Jurkat, Clone E6-1 (cell line): ENCODE data around the gene USP36.
"Not testable (repeated sequence)": the region's sequence is repeated elsewhere in the genome, so short reads cannot be mapped to it uniquely, and the experiment has no call there.

Source experiments
- DNase-seq: peaks from one replicate; pipeline ENCODE4 v3.0.0-alpha.2; 2011; ENCODE audit warnings: low read depth, low spot score
- H3K4me3 ChIP-seq: 2 replicates; pipeline ENCODE4 v1.5.1; 2011; ENCODE audit warnings: mild to moderate bottlenecking, low read length, control low read depth, moderate library complexity

The USP36 gene

GRCh38 chr17:78759203-78759968 is 81.2 kb downstream of the USP36 start:
- H3K4me3 ChIP-seq: peak overlapping the region; percentile 30
- DNase-seq: peak; percentile 97

DNA sequence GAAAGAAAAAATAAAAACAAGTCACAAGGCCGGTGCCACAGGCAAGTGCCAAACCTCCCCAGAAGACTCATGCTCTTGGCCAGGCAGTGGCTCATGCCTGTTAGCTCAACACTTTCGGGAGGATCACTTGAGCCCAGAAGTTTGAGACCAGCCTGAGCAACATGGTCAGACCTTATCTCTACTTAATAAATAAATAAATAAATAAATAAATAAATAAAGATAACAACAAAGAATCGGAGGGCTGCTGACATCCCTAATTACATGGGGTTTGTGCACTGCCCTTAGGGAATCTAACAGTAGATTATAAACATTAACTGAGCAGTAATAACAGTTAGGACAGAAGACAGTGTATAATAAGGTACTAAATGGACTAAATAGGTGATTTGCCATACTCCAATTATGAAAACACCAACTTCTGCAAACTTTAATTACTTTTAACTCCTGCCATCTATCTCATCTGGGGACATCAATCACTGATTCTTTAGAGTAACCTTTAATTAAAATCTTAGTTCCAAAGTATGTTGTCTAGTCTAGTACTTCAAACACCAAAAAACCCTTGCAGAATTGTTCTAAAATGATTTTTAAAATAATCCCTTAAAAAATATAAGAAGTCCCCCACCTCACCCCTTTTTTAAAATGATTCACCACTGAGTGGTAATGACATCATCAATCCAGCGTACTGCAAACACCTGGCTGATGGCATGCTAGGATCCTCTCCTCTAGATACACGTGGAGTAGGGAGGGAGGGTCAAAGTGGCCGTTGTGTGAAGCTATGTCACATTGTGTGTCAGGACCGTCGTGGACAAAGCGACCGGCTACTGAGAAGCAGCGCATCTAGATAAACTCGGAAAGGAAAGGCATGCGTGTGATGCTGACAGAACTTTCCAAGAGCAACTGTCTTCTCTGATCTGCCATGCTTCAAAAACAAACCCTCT is 87.0 kb downstream of the USP36 start:
- H3K4me3 ChIP-seq: no peak overlapping the region
- no peak for DNase-seq

GRCh38 chr17:78751447-78752161 is 89.0 kb downstream of the USP36 start:
- no peak overlapping the region for H3K4me3 ChIP-seq
- no peak for DNase-seq

GRCh38 chr17:78751000-78751399 is 89.6 kb downstream of the USP36 start:
- DNase-seq, H3K4me3 ChIP-seq: not testable (repeated sequence)

DNA sequence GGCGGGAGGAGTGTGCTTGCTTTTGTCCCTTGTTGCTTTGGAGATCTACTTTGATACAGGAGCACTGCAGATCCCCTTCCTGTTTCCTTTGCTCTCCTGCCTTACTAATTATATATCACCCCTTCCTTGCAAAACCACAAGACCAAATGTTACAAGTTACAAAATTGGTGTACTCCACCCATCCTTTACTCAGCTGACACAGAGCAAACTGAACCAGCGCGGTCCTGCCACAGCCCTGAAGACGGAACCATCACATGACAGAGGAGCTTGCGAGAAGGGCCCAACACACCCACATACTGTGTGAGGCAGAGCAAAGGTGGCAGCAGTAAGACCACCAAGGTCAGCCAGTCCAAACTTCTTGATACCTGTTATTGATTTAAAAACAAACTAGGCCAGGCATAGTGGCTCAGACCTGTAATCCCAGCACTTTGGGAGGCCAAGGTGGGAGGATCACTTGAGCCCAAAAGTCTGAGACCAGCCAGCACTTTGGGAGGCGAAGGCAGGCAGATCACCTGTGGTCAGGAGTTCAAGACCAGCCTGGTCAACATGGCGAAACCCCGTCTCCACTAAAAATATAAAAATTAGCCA is 91.8 kb downstream of the USP36 start:
- peak; percentile 95 for DNase-seq
- H3K4me3 ChIP-seq: peak overlapping the region; percentile 27

- H3K4me3 ChIP-seq: peak overlapping the region; percentile 27
- no peak for DNase-seq
These were observed 92.4 kb downstream of the USP36 start for GRCh38 chr17:78748048-78748729.

DNA sequence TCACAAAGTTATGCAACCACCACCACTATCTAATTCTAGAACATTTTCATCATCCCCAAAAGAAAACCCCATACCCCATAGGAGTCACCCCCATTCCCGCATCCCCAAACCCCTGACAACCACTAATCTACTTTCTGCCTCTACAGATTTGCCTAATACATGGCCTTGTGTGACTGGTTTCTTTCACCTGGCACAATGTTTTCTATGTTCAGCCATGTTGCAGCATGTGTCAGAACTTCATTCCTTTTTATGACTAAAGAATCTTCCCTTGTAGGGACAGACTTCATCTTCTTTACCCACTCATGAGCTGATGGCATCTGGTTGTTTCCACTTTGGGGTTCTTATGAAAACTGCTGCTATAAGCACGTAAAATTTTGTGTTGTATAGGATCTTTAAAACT is 93.1 kb downstream of the USP36 start:
- peak overlapping the region; percentile 27; the same call in 1 of the 2 replicates for H3K4me3 ChIP-seq

DNA sequence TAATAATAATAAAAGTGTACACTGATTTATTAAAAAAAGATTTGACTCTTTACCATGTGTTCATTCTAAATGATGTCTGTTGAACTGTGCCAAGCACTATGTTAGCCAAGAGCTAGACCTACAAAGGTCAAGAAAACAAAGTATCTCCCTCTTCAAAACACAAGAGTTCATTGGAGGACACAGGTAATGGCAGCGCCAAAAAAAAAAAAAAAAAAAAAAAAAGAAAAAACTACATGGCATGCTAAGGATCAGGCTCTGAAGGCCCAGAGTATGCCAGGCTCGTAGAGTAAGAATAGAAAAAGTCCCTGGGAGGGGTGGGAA is 93.7 kb downstream of the USP36 start:
- no peak for DNase-seq
- no peak overlapping the region for H3K4me3 ChIP-seq

More for the DNA sequence above, 93.1 kb downstream of the USP36 start:
- no peak for DNase-seq

- no peak overlapping the region for H3K4me3 ChIP-seq
- DNase-seq: no peak
These were observed 94.2 kb downstream of the USP36 start for GRCh38 chr17:78746263-78746948.
